Measurements from ENCODE around the gene ELMO1. TPM values are rescaled to one million over a fixed set of nuclear protein-coding genes. Genes with fewer than 3 reads are reported as not detected.

Gene ELMO1
- total and polyA plus RNA-seq, 2 experiments from 2014 or later = 6.5 to 24.9 TPM

GRCh38 chr7:36971515-36972139, 477.0 kb downstream of the ELMO1 start:
- ATAC-seq = no peak
- H3K9me2 ChIP-seq (ENCODE audit: insufficient read depth) = 0 out of 2 replicates have a peak, but pooled peaks cover 5% of the 10 kb centered on the region
- no peak overlapping the region for H3K27ac Mint-ChIP-seq
- no peaks in the 10 kb centered on the region for H3F3A ChIP-seq (replicated peaks; ENCODE audit: low read depth)
- no peak for DNase-seq (ENCODE audit: low spot score)
- no peak for TF ChIP-seq REST (IDR thresholded peaks at IDR 0.05; ENCODE audit: unreplicated experiment)
- no peak for TF ChIP-seq CTCF (conservative IDR thresholded peaks at IDR 0.05; ENCODE audit: low read depth in 2 of 2)
- no peak for TF ChIP-seq ETS1 (IDR thresholded peaks at IDR 0.05)
- TF ChIP-seq NANOG (IDR thresholded peaks at IDR 0.05; ENCODE audit: borderline replicate concordance) = no peak
- TF ChIP-seq ZNF331 (CRISPR knock-in tag; IDR thresholded peaks at IDR 0.05; ENCODE audit: low read depth) = no peak
- no peak for TF ChIP-seq CREB1 (CRISPR knock-in tag; IDR thresholded peaks at IDR 0.05; ENCODE audit: low read depth)
- TF ChIP-seq EZH2 (IDR thresholded peaks at IDR 0.05; ENCODE audit: low read depth, unreplicated experiment) = no peak
- TF ChIP-seq EZH2phosphoT487 (IDR thresholded peaks at IDR 0.05; ENCODE audit: unreplicated experiment) = no peak
- TF ChIP-seq ZNF462 (CRISPR knock-in tag; IDR thresholded peaks at IDR 0.05) = no peak
- no peak for TF ChIP-seq POLR2AphosphoS5 (IDR thresholded peaks at IDR 0.05; ENCODE audit: low read depth)
- no peak for TF ChIP-seq ZNF114 (CRISPR knock-in tag; IDR thresholded peaks at IDR 0.05)
- TF ChIP-seq STAT1 (IDR thresholded peaks at IDR 0.05; ENCODE audit: unreplicated experiment) = no peak
- no peak for TF ChIP-seq JUNB (IDR thresholded peaks at IDR 0.05; ENCODE audit: unreplicated experiment)
- no peaks in the 10 kb centered on the region for H3K27me3 ChIP-seq (ENCODE audit: insufficient read depth)
- H4K20me1 ChIP-seq (replicated peaks; ENCODE audit: insufficient read depth) = no peaks in the 10 kb centered on the region
- H3K79me2 ChIP-seq (replicated peaks; ENCODE audit: insufficient read depth) = no peaks in the 10 kb centered on the region
- no peak overlapping the region for H3K4me2 ChIP-seq
- no peak overlapping the region for H3K4me3 Mint-ChIP-seq
- H3K27me3 Mint-ChIP-seq (ENCODE audit: insufficient read depth, low read depth, poor library complexity) = no peaks in the 10 kb centered on the region
- H3K4me1 Mint-ChIP-seq = peaks cover 4% of the 10 kb centered on the region; the same call in 2 of the 3 replicates
- H2AFZ ChIP-seq = no peak overlapping the region
- H3K36me3 ChIP-seq (ENCODE audit: insufficient read depth) = no peaks in the 10 kb centered on the region
- no peak overlapping the region for H3K4me3 ChIP-seq
- H3K27ac ChIP-seq (ENCODE audit: low read depth) = no peak overlapping the region
- peaks cover 4% of the 10 kb centered on the region; the same call in 2 of the 3 replicates for H3K36me3 Mint-ChIP-seq (ENCODE audit: low read depth)
- H3K9me3 Mint-ChIP-seq = no peaks in the 10 kb centered on the region; the same call in 2 of the 3 replicates
- no peaks in the 10 kb centered on the region for H3K4me1 ChIP-seq (ENCODE audit: insufficient read depth)

All from GM23338 (cell line).